Mesenchymal stem cell (in vitro differentiated cells and primary cell): Measurements from ENCODE around the gene TBC1D2.

ENCODE experiments used
- DNase-seq: peaks from one replicate; pipeline ENCODE4 v3.0.0-alpha.2; 2013
- H2AFZ ChIP-seq: one replicate; pipeline ENCODE4 v1.6.1; 2013; ENCODE audit warnings: low read depth, mild to moderate bottlenecking, control low read depth, inconsistent platforms, low read length, moderate library complexity
- H2AK5ac ChIP-seq: 2 replicates; pipeline ENCODE4 v1.6.1; 2013; ENCODE audit warnings: low read length, moderate library complexity, mild to moderate bottlenecking, inconsistent platforms; ENCODE audit not compliant: severe bottlenecking
- H2BK120ac ChIP-seq: one replicate; pipeline ENCODE4 v1.6.1; 2013; ENCODE audit warnings: low read depth, mild to moderate bottlenecking, inconsistent platforms, low read length, moderate library complexity
- H2BK12ac ChIP-seq, 2 experiments: one replicate each; pipeline ENCODE4 v1.6.1; 2013; ENCODE audit warnings: inconsistent platforms in 2 of 2, low read length in 2 of 2, mild to moderate bottlenecking in 2 of 2, moderate library complexity in 2 of 2, control low read depth in 1 of 2
- H2BK15ac ChIP-seq: one replicate; pipeline ENCODE4 v1.6.1; 2013; ENCODE audit warnings: mild to moderate bottlenecking, low read depth, inconsistent platforms; ENCODE audit not compliant: poor library complexity, severe bottlenecking
- H2BK5ac ChIP-seq: 2 replicates; pipeline ENCODE4 v1.6.1; 2013; ENCODE audit warnings: low read depth, mild to moderate bottlenecking, low read length, control low read depth, inconsistent platforms; ENCODE audit not compliant: poor library complexity, severe bottlenecking
- H3K14ac ChIP-seq, 2 experiments: one replicate each; pipeline ENCODE4 v1.6.1; 2013; ENCODE audit warnings: inconsistent platforms in 2 of 2, low read length in 2 of 2, control low read depth in 1 of 2, mild to moderate bottlenecking in 1 of 2, moderate library complexity in 1 of 2
- H3K18ac ChIP-seq, 2 experiments: one replicate each; pipeline ENCODE4 v1.6.1; 2013; ENCODE audit warnings: inconsistent platforms in 2 of 2, low read length in 2 of 2, control low read depth in 1 of 2, low read depth in 1 of 2, mild to moderate bottlenecking in 1 of 2
- H3K23ac ChIP-seq, 2 experiments: one replicate each; pipeline ENCODE4 v1.6.1; 2013; ENCODE audit warnings: inconsistent platforms in 2 of 2, low read length in 2 of 2, mild to moderate bottlenecking in 2 of 2, moderate library complexity in 2 of 2, control low read depth in 1 of 2
- H3K27ac ChIP-seq: 2 replicates; pipeline ENCODE4 v1.5.1; 2013; ENCODE audit warnings: mild to moderate bottlenecking, moderate library complexity, low read length, control low read depth, inconsistent platforms; ENCODE audit not compliant: poor library complexity, severe bottlenecking
- H3K27me3 ChIP-seq, 2 experiments: 2 replicates each; pipeline versions ENCODE4 v1.6.1 to v1.7.0; 2013; ENCODE audit warnings: low read length in 2 of 2, mild to moderate bottlenecking in 2 of 2, moderate library complexity in 2 of 2, control low read depth in 1 of 2, inconsistent platforms in 1 of 2; ENCODE audit not compliant: control insufficient read depth in 1 of 2, insufficient read depth in 1 of 2
- H3K36me3 ChIP-seq, 2 experiments: 2 replicates each; pipeline versions ENCODE4 v1.6.1 to v1.7.0; 2013; ENCODE audit warnings: low read length in 2 of 2, control low read depth in 1 of 2, inconsistent platforms in 1 of 2, low read depth in 1 of 2, mild to moderate bottlenecking in 1 of 2; ENCODE audit not compliant: insufficient read depth in 2 of 2, control insufficient read depth in 1 of 2
- H3K4ac ChIP-seq, 2 experiments: one replicate each; pipeline ENCODE4 v1.6.1; 2013; ENCODE audit warnings: inconsistent platforms in 2 of 2, low read length in 2 of 2, mild to moderate bottlenecking in 2 of 2, moderate library complexity in 2 of 2, control low read depth in 1 of 2, low read depth in 1 of 2
- H3K4me1 ChIP-seq: 2 replicates; pipeline ENCODE4 v1.6.1; 2013; ENCODE audit warnings: low read depth, low read length, control low read depth; ENCODE audit not compliant: control insufficient read depth, insufficient read depth
- H3K4me2 ChIP-seq: 2 replicates; pipeline ENCODE4 v1.6.1; 2013; ENCODE audit warnings: low read length, mild to moderate bottlenecking, inconsistent platforms; ENCODE audit not compliant: poor library complexity, severe bottlenecking
- H3K4me3 ChIP-seq, 2 experiments: 2 replicates each; pipeline versions ENCODE4 v1.5.1 to v1.7.0; 2013; ENCODE audit warnings: low read length in 2 of 2, mild to moderate bottlenecking in 2 of 2, control low read depth in 1 of 2, low read depth in 1 of 2; ENCODE audit not compliant: insufficient read depth in 1 of 2
- H3K79me1 ChIP-seq: replicated peaks from 2 replicates; pipeline ENCODE4 v1.6.1; 2013; ENCODE audit warnings: mild to moderate bottlenecking, control low read depth, low read length, inconsistent platforms; ENCODE audit not compliant: poor library complexity, severe bottlenecking
- H3K9ac ChIP-seq: 2 replicates; pipeline ENCODE4 v1.7.0; 2013; ENCODE audit warnings: mild to moderate bottlenecking, low read length, moderate library complexity
- H3K9me3 ChIP-seq: 2 replicates; pipeline ENCODE4 v1.7.0; 2013; ENCODE audit warnings: mild to moderate bottlenecking, low read length; ENCODE audit not compliant: control insufficient read depth
- H4K8ac ChIP-seq: one replicate; pipeline ENCODE4 v1.6.1; 2013; ENCODE audit warnings: inconsistent platforms, mild to moderate bottlenecking, low read length, moderate library complexity
- H4K91ac ChIP-seq: one replicate; pipeline ENCODE4 v1.6.1; 2013; ENCODE audit warnings: mild to moderate bottlenecking, low read length, inconsistent platforms
- whole genome bisulfite sequencing: methylation state at CpG from one replicate; pipeline ENCODE4 v1.1.7; 2013; ENCODE audit warnings: mixed read lengths; 5-methylcytosine and 5-hydroxymethylcytosine counted together

Gene TBC1D2

DNA sequence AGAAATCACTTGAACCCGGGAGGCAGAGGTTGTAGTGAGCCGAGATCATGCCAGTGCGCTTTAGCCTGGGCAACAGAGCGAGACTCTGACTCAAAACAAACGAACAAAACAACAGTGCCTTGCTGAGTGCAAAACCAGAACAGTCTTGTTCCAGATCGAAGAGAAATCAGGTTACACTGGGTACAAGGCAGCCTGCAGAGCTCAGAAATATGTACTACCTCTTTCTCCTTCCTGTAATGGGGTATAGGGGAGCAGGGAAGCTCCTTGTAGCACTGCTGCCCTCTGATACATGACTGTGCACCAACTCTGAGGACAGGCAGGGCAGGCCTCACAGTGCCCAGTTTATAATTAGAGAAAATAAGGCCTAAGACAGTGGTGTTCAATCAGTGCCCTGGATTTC, 24.7 kb downstream of the TBC1D2 start:
- Histone ChIP-seq H2BK15ac (no peak overlapping the region), H3K27ac (no peak overlapping the region), H3K9ac (peak overlapping the region; percentile 20), H2BK5ac (no peak overlapping the region), H3K4me1 (peaks cover 8% of the 10 kb centered on the region), H3K18ac (peak overlapping the region; percentile 28 to 80), H4K8ac (peak overlapping the region; percentile 19), H2BK120ac (no peak overlapping the region), H2AFZ (no peak overlapping the region), H4K91ac (peak overlapping the region; percentile 85), H3K4ac (peak overlapping the region in 1 of 2 experiments; percentile 69), H3K36me3 (peaks cover 39 to 72% of the 10 kb centered on the region in 2 experiments), H3K23ac (peak overlapping the region in 1 of 2 experiments; percentile 16), H2AK5ac (peak overlapping the region; percentile 5), H3K4me2 (no peak overlapping the region), H3K4me3 (no peak overlapping the region), H2BK12ac (no peak overlapping the region), H3K27me3 (no peaks in the 10 kb centered on the region), H3K9me3 (no peaks in the 10 kb centered on the region), H3K79me1 (peaks cover 6% of the 10 kb centered on the region), H3K14ac (no peak overlapping the region)
- no peak for DNase-seq
- WGBS, result 98% methylated on average over 6 of the region's 6 CpGs

GRCh38 chr9:98230304-98230703, 25.1 kb downstream of the TBC1D2 start:
- Histone ChIP-seq H3K18ac (no peak overlapping the region), H2BK120ac (no peak overlapping the region), H2BK12ac (no peak overlapping the region), H3K4ac (peak overlapping the region in 1 of 2 experiments; percentile 11), H3K79me1 (peaks cover 6% of the 10 kb centered on the region), H3K9ac (no peak overlapping the region), H3K4me3 (no peak overlapping the region), H3K9me3 (no peaks in the 10 kb centered on the region), H2AFZ (no peak overlapping the region), H3K4me2 (no peak overlapping the region), H3K36me3 (peaks cover 41 to 77% of the 10 kb centered on the region in 2 experiments), H2AK5ac (no peak overlapping the region), H3K14ac (no peak overlapping the region), H2BK15ac (no peak overlapping the region), H2BK5ac (no peak overlapping the region), H4K8ac (no peak overlapping the region), H4K91ac (no peak overlapping the region), H3K23ac (no peak overlapping the region), H3K27me3 (no peaks in the 10 kb centered on the region), H3K4me1 (peaks cover 8% of the 10 kb centered on the region), H3K27ac (no peak overlapping the region)
- WGBS, result 100% methylated on average over 5 of the region's 6 CpGs
- no peak for DNase-seq

DNA sequence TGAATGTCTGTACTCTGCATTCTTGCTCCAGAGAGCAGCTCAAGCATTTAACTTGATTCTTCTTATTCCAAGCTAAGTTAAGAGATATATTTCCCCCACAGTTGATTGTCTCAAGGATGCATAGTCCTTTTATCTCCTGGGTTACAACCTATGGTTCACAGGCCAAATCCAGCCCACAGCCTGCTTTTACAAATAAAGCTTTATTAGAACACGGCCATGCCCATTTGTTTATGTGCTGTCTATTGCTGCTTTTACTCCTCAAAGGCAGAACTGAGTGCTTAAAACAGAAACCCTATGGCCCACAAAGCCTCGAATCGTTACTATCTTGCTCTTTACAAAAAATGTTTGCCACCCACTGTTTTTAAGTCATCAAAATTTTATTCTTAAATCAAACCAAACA, 25.8 kb downstream of the TBC1D2 start:
- Histone ChIP-seq H3K4me3 (no peak overlapping the region), H3K79me1 (peaks cover 4% of the 10 kb centered on the region), H2BK120ac (no peak overlapping the region), H3K4ac (no peak overlapping the region), H3K4me2 (no peak overlapping the region), H3K4me1 (peaks cover 8% of the 10 kb centered on the region), H4K91ac (no peak overlapping the region), H2AFZ (no peak overlapping the region), H2BK5ac (no peak overlapping the region), H3K27me3 (no peaks in the 10 kb centered on the region), H2BK15ac (no peak overlapping the region), H3K9me3 (no peaks in the 10 kb centered on the region), H3K36me3 (peaks cover 48 to 79% of the 10 kb centered on the region in 2 experiments), H3K27ac (no peak overlapping the region), H3K18ac (no peak overlapping the region), H3K9ac (no peak overlapping the region), H3K14ac (no peak overlapping the region), H4K8ac (no peak overlapping the region), H3K23ac (no peak overlapping the region), H2AK5ac (no peak overlapping the region), H2BK12ac (no peak overlapping the region)
- WGBS, result 96% methylated on average over 3 of the region's 3 CpGs
- DNase-seq, result no peak

- Histone ChIP-seq H3K23ac (no peak overlapping the region), H3K27ac (no peak overlapping the region), H2AK5ac (no peak overlapping the region), H2BK120ac (no peak overlapping the region), H3K36me3 (peaks cover 48 to 73% of the 10 kb centered on the region in 2 experiments), H4K8ac (peak overlapping the region; percentile 5), H3K4me2 (no peak overlapping the region), H3K14ac (no peak overlapping the region), H3K79me1 (peaks cover 4% of the 10 kb centered on the region), H2BK12ac (peak overlapping the region in 1 of 2 experiments; percentile 0), H3K9ac (no peak overlapping the region), H3K4me1 (peaks cover 8% of the 10 kb centered on the region), H3K18ac (no peak overlapping the region), H3K9me3 (no peaks in the 10 kb centered on the region), H3K4me3 (no peak overlapping the region), H3K4ac (no peak overlapping the region), H3K27me3 (no peaks in the 10 kb centered on the region), H2BK5ac (no peak overlapping the region), H2AFZ (no peak overlapping the region), H4K91ac (no peak overlapping the region), H2BK15ac (peak overlapping the region; percentile 29)
- DNase-seq, result no peak
- 97% methylated on average over 4 of the region's 4 CpGs for WGBS
Observed at GRCh38 chr9:98229090-98229395, 26.4 kb downstream of the TBC1D2 start.
